Osteoblast (primary cell): ENCODE measurements around the gene BCL11A. TPM values are rescaled to one million over a fixed set of nuclear protein-coding genes. Genes with fewer than 3 reads are reported as not detected.

Experiments
- DNase-seq: peaks from one replicate; pipeline ENCODE4 v3.0.0; 2011; ENCODE audit warnings: low spot score, mixed read lengths; ENCODE audit not compliant: insufficient read length; ENCODE audit errors: missing footprints
- H2AFZ ChIP-seq: 2 replicates; pipeline ENCODE4 v1.6.0; 2011; ENCODE audit warnings: mild to moderate bottlenecking, low read length
- H3K27ac ChIP-seq: 2 replicates; pipeline ENCODE4 v1.5.1; 2011; ENCODE audit warnings: mild to moderate bottlenecking, low read depth, low read length, moderate library complexity
- H3K27me3 ChIP-seq: 2 replicates; pipeline ENCODE4 v1.6.0; 2012; ENCODE audit warnings: mild to moderate bottlenecking, control low read depth, inconsistent platforms, low read length, moderate library complexity; ENCODE audit not compliant: insufficient read depth
- H3K36me3 ChIP-seq: 2 replicates; pipeline ENCODE4 v1.5.1; 2011; ENCODE audit warnings: mild to moderate bottlenecking, low read length, control low read depth, moderate library complexity; ENCODE audit not compliant: insufficient read depth
- H3K4me1 ChIP-seq: 2 replicates; pipeline ENCODE4 v1.5.1; 2011; ENCODE audit warnings: mild to moderate bottlenecking, low read length, control low read depth, moderate library complexity; ENCODE audit not compliant: insufficient read depth
- H3K4me2 ChIP-seq: 2 replicates; pipeline ENCODE4 v1.6.0; 2011; ENCODE audit warnings: mild to moderate bottlenecking, low read length; ENCODE audit not compliant: insufficient read depth
- H3K4me3 ChIP-seq: fragments of 200-600 bp; sonication (generic); 3 replicates; pipeline ENCODE4 v1.5.1; 2012; ENCODE audit warnings: mild to moderate bottlenecking, low read length, inconsistent platforms; ENCODE audit not compliant: insufficient read depth
- H3K79me2 ChIP-seq: 2 replicates; pipeline ENCODE4 v1.6.0; 2012; ENCODE audit warnings: mild to moderate bottlenecking, low read length, control low read depth, inconsistent platforms; ENCODE audit not compliant: insufficient read depth
- H3K9me3 ChIP-seq: 2 replicates; pipeline ENCODE4 v1.5.1; 2011; ENCODE audit warnings: low read depth, low read length, control low read depth
- H4K20me1 ChIP-seq: 2 replicates; pipeline ENCODE4 v1.6.0; 2012; ENCODE audit warnings: mild to moderate bottlenecking, low read length, control low read depth; ENCODE audit not compliant: insufficient read depth
- total RNA-seq: library from RNA; depleted of rRNA; stranded (reverse); fragments of >200 nt; gene quantifications from 2 replicates; pipeline ENCODE4 v1.2.3, GENCODE V29; 2012
- TF ChIP-seq, protein P1 (sequence below): IDR thresholded peaks from 2 replicates; pipeline ENCODE4 v1.5.1; 2011; ENCODE audit warnings: mild to moderate bottlenecking, low read depth, low read length, moderate library complexity; ENCODE audit errors: extremely low read depth

The BCL11A gene
- total RNA-seq, 1 donor, result 1.4 TPM

DNA sequence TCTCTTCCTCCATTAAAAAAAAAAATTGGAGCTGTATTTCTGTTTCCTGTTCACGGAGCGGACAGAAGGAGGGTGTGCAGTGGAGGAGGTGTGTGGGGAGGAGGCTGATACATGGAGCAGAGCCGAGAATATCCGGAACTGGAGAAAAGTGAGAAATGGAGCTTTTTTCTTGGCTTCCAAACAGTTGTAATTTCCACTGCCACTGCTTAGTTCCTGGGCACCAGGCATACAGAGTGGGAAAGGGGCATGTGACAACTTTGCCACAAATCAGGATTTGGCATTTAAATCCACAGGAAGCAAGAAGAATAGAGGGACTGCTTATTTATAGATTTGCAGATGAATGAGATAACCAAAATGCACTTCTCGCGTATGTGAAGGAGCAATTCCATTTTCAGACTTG lies 71.2 kb downstream of the BCL11A start:
- Histone ChIP-seq H3K4me3 (no peak overlapping the region), H3K27ac (no peak overlapping the region), H3K4me2 (peak overlapping the region; percentile 23), H4K20me1 (no peaks in the 10 kb centered on the region), H3K36me3 (no peaks in the 10 kb centered on the region), H3K9me3 (no peaks in the 10 kb centered on the region), H3K27me3 (no peaks in the 10 kb centered on the region), H3K4me1 (peaks cover 7% of the 10 kb centered on the region), H3K79me2 (no peaks in the 10 kb centered on the region), H2AFZ (peak overlapping the region; percentile 41)
- TF ChIP-seq, protein P1, sequence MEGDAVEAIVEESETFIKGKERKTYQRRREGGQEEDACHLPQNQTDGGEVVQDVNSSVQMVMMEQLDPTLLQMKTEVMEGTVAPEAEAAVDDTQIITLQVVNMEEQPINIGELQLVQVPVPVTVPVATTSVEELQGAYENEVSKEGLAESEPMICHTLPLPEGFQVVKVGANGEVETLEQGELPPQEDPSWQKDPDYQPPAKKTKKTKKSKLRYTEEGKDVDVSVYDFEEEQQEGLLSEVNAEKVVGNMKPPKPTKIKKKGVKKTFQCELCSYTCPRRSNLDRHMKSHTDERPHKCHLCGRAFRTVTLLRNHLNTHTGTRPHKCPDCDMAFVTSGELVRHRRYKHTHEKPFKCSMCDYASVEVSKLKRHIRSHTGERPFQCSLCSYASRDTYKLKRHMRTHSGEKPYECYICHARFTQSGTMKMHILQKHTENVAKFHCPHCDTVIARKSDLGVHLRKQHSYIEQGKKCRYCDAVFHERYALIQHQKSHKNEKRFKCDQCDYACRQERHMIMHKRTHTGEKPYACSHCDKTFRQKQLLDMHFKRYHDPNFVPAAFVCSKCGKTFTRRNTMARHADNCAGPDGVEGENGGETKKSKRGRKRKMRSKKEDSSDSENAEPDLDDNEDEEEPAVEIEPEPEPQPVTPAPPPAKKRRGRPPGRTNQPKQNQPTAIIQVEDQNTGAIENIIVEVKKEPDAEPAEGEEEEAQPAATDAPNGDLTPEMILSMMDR, result no peak
- DNase-seq, result no peak

- no peaks in the 10 kb centered on the region for H4K20me1 ChIP-seq
- H3K4me1 ChIP-seq, result peaks cover 7% of the 10 kb centered on the region
- H3K79me2 ChIP-seq, result no peaks in the 10 kb centered on the region
- no peak overlapping the region for H2AFZ ChIP-seq
- no peak overlapping the region for H3K4me3 ChIP-seq
- H3K27me3 ChIP-seq, result no peaks in the 10 kb centered on the region
- H3K4me2 ChIP-seq, result no peak overlapping the region
- no peak overlapping the region for H3K27ac ChIP-seq
- H3K9me3 ChIP-seq, result no peaks in the 10 kb centered on the region
- H3K36me3 ChIP-seq, result no peaks in the 10 kb centered on the region
- TF ChIP-seq, protein P1, result no peak
- no peak for DNase-seq
Observed at GRCh38 chr2:60481257-60481656, 72.2 kb downstream of the BCL11A start.

- Histone ChIP-seq H3K36me3 (no peaks in the 10 kb centered on the region), H2AFZ (no peak overlapping the region), H3K27ac (no peak overlapping the region), H3K27me3 (no peaks in the 10 kb centered on the region), H3K9me3 (no peaks in the 10 kb centered on the region), H3K4me1 (peaks cover 7% of the 10 kb centered on the region), H3K4me2 (no peak overlapping the region), H3K4me3 (no peak overlapping the region), H3K79me2 (no peaks in the 10 kb centered on the region), H4K20me1 (no peaks in the 10 kb centered on the region)
- no peak for DNase-seq
- TF ChIP-seq, protein P1, result no peak
Observed at GRCh38 chr2:60480089-60480773, 73.2 kb downstream of the BCL11A start.

DNA sequence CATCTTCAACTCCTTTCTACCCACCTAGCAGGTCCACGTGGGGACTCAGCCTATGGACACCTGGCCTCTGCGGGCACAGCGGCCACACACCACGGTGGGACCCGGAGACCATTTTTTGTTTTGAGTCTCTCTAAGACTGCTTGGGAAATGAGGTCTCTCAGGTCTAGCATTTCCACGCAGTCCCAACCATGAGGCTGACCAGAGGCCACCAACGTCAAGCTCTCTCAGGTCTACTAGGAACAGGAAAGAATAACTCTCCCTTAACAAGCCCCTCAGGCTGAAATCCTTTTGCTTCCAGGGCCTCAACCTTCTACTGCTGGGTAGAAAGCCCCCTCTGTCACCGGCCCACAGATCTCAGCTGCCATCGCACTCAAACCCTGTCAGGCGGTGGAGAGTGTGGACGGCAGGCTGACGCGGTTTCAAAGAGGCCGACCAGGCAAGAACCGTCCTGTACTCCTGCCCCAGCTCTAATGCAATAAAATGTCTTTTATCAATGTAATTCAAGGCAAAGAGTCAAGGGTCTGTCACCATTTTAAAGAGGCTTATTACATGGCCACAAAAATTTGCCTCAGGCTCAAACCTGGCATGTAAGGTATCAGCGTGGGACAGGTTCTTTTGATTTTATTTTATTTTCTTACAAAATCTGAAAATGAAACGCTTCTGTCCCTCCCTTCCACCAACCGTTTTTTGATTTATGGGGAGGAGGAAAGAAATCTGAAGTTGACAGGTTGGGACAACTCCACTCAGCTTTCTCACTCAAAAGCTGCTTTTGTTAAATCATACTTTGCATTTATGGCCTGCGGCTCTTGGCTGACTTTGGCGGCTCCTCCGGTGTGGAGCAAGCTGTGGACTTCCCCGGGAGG lies 74.0 kb downstream of the BCL11A start:
- no peaks in the 10 kb centered on the region for H3K36me3 ChIP-seq
- H2AFZ ChIP-seq, result no peak overlapping the region
- no peaks in the 10 kb centered on the region for H3K9me3 ChIP-seq
- H3K27me3 ChIP-seq, result no peaks in the 10 kb centered on the region
- H3K4me1 ChIP-seq, result peaks cover 4% of the 10 kb centered on the region
- no peak for DNase-seq
- no peak overlapping the region for H3K4me2 ChIP-seq
- H4K20me1 ChIP-seq, result no peaks in the 10 kb centered on the region
- no peak overlapping the region for H3K4me3 ChIP-seq
- H3K27ac ChIP-seq, result no peak overlapping the region
- TF ChIP-seq, protein P1, result no peak
- H3K79me2 ChIP-seq, result no peaks in the 10 kb centered on the region
